HG02973 (cell line): ENCODE measurements around the gene CCDC167.

Experiments
- ATAC-seq: cut with Tn5 transposase; IDR thresholded peaks from one replicate; pipeline ENCODE4 v1.9.1; 2021; ENCODE audit warnings: moderate library complexity; ENCODE audit not compliant: unreplicated experiment

CCDC167 gene

GRCh38 chr6:37435373-37435772 lies 64.3 kb downstream of the CCDC167 start:
- ATAC-seq = no peak

- peak; percentile 33 for ATAC-seq
Measured at GRCh38 chr6:37433657-37434271, 65.9 kb downstream of the CCDC167 start.
